Measurements from ENCODE around the gene KIZ.

Gene KIZ

DNA sequence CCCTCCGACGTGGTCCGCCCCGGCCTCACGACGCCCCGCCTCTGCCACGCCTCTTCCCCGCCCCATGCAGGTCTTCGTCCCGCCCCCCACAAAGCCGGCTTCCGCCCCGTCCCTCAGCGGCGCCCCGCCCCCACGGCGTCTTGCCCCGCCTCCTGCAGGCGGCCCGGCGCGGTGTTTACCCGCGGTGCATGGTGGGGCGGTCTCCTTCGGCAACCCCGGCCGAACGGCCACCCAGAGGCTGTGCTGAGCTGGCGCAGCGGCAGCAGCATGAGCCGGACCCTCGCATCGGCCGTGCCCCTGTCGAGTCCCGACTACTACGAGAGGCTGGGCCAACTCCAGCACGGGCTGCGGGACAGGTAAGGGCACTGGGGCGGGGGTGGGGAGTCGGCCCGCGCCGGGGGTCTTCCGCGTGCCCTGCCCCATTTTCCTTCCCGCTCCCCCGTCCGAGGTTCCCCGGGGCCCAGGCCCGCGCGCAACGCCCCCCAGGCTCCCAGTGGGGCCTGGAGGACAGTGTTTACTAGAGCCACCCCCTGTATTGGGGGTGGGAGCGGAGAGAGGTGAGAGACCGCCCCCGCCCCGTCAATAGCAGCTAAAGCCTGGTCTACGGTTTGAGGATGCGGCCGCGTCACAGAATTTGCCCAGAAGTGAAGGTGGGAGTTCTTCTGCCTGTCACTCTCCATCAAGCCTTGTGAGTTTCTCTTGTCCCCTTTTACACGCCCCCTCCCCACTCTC lies at the start of gene KIZ:
KIZ (plus strand) TSS at position 234 of the 732 bp plus-strand sequence; CDS start at position 268, 34 bp downstream.
- DNase-seq = peak; percentile 98

GRCh38 chr20:21077809-21078345 lies 48.0 kb upstream of the KIZ start:
- no peak for DNase-seq

DNA sequence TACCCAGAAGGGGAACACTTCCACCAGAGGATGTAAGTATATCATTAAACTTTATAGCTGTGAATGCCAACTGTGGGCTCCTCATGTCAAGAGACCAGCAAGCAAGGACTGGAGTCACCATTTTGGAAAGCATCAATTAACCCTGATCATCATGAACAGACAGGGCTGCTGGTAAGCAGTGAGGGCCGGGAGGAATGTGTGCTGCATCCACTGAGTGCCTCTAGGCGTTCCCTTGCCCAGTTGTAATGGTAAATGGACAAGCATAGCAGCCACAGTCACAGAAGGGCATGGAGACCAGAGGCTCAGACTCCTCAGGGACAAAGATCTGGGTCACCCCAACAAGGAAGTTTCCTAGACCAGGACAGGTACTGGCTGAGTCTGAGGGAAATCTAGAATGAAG lies 43.3 kb upstream of the KIZ start:
- DNase-seq = no peak

DNA sequence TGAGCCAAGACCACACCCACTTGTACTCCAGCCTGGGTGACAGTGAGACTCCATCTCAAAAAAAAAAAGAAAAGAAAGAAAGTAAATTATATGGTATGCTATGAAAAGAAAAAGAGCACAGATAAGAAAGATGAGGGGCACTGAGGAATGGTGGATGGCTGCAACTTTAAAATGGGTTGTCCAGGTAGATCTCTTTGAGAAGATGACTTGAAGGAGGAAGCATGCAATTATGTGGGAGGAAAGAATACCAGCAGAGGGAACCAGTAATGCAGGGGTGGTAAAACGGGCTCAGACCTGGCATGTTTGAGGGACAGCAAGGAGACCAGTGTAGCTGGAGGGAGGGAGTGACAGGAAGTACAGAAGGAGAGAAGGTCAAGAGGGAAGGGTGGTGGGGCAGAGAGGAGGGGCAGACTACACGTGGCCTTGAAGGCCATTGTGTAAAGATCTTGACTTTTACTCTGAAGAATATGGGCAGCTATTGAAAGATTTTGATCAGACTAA lies 42.0 kb upstream of the KIZ start:
- DNase-seq = no peak

- DNase-seq = no peak
Observed at GRCh38 chr20:21087862-21088540, 37.9 kb upstream of the KIZ start.

DNA sequence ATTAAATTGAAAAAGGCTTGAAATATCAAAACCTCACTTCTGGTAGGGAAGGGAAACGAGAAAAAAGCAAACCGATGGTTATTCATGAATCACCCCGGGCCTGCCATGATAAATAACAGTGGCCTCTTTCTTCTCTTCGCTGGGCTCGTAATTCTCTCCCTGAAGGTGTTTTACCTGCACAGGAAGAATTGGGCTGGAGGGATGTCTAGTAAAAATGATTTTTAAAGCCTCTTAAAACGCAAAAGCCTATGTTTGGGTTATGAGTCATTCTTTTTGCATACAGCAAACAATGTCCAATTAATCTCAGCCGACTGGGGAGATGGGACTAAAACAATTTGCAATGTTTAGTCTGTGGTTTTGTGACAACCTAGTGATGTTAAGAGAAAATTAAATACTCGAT lies 36.5 kb upstream of the KIZ start:
- no peak for DNase-seq

- no peak for DNase-seq
Observed at GRCh38 chr20:21090111-21090618, 35.7 kb upstream of the KIZ start.

GRCh38 chr20:21090721-21091120 lies 35.2 kb upstream of the KIZ start:
- no peak for DNase-seq

DNA sequence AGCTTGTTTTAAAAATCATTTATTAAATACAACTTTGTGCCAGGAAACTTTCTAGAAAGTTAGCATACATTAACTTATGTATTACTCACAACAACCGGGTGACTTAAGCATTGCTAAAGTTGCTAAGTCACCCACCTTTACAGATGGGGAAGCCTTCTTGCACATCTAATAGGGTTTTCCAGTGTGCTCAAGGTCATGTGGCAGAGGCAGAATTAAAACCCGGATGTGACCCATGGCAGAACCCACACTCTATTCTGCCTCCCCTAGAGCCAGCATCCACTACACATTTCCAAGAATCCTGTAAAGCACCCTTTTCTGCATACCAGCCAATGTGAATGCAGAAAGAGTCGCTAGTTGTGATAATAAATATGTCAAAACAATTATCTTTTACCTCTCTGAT lies 33.1 kb upstream of the KIZ start:
- no peak for DNase-seq

- no peak for DNase-seq
Observed at GRCh38 chr20:21096321-21097043, 29.4 kb upstream of the KIZ start.

DNA sequence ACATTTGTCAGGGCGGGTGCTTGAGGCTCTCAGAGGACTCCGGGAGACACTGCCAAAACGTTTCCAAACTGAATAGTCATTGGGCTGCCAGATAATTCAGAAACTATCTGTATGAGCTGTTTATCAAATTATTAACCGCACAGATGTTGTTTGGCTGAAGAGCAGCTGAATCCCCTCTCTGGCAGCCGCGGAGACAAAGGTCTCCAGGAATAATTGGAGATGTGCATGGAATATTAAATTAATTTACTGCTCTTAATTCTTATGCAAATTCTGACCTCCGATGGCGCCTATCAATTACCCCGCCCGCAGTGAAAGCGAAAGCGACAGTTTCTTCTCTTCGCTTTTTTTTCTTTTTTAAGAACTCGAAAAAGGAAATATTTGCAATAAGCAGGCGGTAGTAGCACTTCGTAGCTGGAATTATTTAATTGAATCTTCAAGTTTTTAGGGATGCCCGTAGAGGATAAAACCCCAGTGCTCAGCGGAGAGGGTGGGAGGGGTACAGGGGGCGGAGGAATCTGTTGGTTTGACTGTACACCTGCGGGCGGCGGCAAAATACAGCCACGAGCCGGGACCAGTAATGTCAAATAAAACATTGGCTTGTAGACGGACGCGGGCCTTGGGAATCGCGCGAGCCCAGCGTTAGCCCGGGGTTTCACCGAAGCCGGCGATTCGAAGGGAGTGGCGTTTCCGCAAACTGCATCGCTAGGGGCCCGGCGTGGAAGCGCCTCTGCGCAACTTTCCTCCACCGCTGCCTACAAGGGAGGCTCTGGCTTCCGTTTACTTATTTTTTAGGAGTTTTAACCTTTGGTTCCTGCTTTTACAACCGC lies 25.9 kb upstream of the KIZ start:
- peak; percentile 26 for DNase-seq

DNA sequence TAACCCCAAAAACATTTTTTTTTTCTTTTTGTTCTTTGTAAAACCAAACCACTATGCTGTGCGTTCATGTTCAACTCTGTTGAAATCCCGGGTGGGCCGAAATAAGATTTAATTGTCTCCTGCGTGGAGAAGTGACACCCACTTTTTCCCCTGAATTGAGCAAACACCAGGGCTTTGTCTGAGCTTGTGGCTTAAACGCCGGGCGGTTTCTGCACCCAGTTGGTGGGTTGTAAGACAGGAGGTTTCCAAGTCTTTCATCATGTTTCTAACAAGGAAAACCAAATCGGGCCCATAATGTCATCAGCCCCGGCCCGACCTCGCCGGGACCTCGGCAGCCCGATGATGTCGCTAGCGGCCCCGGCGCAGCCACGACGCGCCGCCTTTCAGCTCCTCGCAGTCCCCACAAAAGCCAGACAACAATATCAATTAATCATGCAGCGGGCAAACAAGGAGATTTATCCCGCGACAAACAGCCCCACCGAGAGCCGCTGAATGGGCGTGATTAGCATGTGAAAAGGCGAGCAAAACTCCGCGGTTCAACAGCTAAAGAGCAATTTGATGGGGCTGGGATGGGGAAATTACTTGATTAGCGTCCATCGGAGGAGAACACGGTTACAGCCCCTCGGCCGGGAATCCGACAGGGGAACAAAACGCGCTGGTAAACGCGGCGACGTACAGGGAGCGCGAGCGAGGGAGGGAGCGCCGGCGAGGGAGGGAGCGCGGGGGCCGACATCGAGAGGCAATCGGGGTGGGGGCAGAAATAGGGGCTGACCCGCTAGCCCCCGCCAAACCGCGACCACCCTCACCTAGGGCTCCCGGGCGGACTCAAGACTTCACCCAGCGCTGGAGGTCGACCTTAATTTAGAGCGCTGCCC lies 25.1 kb upstream of the KIZ start:
- DNase-seq = no peak

- DNase-seq = no peak
Observed at GRCh38 chr20:21101453-21101931, 24.4 kb upstream of the KIZ start.

GRCh38 chr20:21101932-21102575 lies 23.8 kb upstream of the KIZ start:
- DNase-seq = peak; percentile 3

DNA sequence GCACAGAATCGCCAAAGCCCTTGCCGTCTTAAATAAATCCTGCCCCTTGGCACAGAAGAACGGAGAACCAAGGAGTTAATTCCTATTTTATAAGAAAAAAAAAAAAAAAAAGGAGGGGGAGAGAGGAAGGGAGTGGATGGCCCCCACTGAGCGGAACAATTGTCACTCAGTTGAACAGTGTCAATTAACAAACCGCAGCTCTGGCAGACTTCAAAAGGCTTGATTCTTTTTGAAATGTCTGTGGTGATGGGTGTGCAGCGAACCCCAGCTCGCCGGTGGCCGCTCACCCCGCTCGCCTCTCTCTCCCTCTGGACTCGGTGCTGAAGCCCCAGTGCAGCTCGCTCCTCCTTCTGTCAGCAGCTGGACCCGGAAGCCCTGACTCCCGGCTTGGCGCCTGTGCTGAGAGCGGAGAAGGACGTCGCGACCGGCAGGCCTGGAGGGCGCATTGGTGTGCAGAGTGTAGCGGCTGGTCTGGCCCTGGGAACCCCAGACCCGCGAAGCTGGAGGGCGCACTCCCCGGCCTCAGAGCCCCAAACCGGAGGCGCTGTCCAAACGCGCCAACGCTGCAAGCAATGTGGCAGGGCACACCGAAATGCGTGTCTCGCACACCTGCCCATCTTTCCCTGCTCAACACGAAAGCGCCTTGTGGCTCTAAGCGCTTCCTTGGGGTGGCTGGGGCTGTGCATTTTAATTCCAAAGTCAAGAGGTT lies 23.1 kb upstream of the KIZ start:
- peak; percentile 23 for DNase-seq

- no peak for DNase-seq
Observed at GRCh38 chr20:21103582-21104465, 22.1 kb upstream of the KIZ start.

DNA sequence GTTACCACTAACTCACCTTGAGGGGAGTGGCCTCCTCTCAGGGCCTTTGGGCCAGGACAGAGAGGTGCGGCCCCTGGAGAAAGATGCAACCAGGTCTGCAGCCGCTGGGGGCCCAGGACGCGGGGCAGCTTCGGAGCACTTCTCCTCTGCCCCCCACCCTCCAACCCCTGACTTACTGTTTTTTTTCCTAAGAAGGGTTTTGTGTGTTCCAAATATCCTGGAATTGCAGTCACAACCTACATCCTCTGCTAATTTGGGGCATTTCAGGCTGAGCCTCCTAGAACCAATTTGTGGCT lies 21.5 kb upstream of the KIZ start:
- DNase-seq = no peak

DNA sequence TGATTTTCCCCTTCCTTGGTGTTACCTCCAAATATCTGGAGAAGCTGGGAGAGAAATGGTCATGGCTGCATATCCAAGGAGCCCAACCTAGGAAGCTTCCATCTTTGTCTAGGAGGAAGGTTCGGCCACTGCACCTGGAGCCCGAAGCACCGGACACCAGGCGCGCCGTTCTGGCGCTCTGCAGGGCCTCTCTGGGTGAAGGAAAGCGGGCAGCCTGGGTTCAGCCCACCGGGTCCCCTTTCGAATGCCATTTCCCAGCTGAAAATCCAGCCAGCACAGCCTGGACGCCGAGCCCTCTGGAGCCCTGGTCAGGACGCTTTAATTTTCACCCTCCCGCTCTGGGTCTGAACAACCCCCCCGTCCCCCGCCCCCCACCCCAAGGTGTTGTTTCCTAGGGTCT lies 21.0 kb upstream of the KIZ start:
- no peak for DNase-seq
